ENCODE results near the gene CDC14A.

Gene CDC14A

DNA sequence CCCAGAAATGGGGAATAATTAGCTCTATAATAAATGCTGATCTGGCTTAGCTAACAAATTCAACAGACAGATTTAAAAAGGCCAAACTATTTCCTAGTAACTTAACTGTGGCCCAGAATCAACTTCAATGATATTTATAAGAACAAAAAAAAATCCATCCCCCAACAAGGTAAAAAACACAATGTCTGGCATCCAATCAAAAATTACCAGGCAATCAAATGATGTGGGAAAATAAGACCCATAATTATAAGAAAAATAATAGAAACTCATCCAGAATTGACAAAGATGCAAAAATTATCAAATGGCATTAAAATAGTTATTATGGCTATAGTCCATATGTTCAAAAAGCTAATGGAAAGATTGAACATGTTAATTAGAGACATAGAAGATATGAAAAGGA is 42.4 kb upstream of the CDC14A start:
- FAIRE-seq (no peak), DNase-seq (ENCODE audit: insufficient read length, low spot score) (no peak)
- TF ChIP-seq CTCF (IDR thresholded peaks at IDR 0.05; ENCODE audit: insufficient read depth, missing control alignments): no peak

- TF ChIP-seq CTCF (IDR thresholded peaks at IDR 0.05; ENCODE audit: insufficient read depth, missing control alignments): no peak
- DNase-seq (ENCODE audit: insufficient read length, low spot score) (no peak), FAIRE-seq (no peak)
Measured at GRCh38 chr1:100313382-100313781, 38.9 kb upstream of the CDC14A start.

GRCh38 chr1:100316622-100317021 is 35.7 kb upstream of the CDC14A start:
- no peak for DNase-seq (ENCODE audit: insufficient read length, low spot score)
- no peak for TF ChIP-seq CTCF (IDR thresholded peaks at IDR 0.05; ENCODE audit: insufficient read depth, missing control alignments)
- FAIRE-seq: no peak

DNA sequence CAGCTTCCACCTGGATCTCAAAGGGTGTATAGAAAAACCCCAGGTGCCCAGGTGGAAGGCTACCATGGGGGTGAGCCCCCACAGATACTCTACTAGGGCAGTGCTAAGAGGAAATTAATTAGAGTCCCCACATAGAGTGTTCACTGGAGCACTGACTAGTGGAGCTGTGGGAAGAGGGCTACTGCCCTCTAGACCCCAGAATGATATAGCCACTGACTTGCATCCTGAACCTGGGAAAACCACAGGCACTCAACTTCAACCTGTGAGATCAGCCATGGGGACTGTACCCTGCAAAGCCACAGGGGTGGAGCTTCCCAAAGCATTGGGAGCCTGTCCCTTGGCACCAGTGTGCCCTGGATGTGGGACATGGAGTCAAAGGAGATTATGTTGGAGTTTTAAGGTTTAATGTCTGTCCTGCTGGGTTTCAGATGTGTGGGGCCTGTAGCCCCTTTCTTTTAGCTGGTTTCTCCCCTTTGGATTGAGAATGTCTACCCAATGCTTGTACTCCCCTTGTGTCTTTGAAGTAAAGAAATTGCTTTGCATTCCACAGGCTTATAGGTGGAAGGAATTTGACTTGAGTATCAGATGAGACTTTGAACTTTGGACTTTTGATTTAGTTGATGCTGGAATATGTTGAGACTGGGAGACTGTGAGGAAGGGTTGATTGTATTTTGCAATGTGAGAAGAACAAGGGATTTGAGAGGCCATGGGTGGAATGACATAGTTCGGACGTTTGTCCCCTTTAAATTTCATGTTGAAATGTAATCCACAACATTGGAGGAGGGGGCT is 31.8 kb upstream of the CDC14A start:
- no peak for TF ChIP-seq CTCF (IDR thresholded peaks at IDR 0.05; ENCODE audit: insufficient read depth, missing control alignments)
- no peak for DNase-seq (ENCODE audit: insufficient read length, low spot score)
- FAIRE-seq: no peak

DNA sequence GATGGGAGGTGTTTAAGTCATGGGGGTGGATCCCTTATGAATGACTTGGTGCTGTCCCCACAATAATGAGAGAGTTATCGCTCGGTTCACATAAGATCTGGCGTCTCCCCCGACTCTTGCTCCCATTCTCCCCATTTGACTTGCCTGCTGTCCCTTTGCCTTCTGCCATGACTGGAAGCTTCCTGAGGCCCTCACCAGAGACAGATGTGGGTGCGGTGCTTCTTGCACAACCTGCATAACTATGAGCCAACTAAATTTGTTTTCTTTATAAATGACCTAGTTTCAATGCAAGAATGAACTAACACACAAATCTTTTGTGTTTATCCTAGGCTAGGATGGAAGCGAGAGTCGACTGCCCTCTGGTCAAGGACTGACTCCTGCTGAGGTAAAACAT is 31.2 kb upstream of the CDC14A start:
- FAIRE-seq: no peak
- TF ChIP-seq CTCF (IDR thresholded peaks at IDR 0.05; ENCODE audit: insufficient read depth, missing control alignments): no peak

DNA sequence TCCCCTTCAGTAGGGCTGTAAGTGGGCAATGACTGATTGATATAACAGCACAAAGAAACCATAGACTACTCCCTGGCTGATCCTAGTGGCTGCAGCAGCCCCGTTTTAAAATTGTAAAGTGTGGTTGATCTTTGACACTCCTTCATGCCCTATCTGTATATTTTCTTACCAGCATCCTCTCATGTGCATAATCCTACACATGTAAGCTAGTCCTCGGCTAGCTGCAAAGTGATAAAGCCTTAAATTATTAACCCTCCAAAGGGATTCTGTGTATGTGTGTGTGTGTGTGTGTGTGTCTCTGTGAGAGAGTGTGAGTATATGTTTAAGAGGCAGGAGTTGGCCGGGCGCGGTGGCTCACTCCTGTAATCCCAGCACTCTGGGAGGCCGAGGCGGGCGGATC is 30.8 kb upstream of the CDC14A start:
- no peak for TF ChIP-seq CTCF (IDR thresholded peaks at IDR 0.05; ENCODE audit: insufficient read depth, missing control alignments)
- DNase-seq (ENCODE audit: insufficient read length, low spot score): no peak
- no peak for FAIRE-seq

More for the DNA sequence above, 31.2 kb upstream of the CDC14A start:
- no peak for DNase-seq (ENCODE audit: insufficient read length, low spot score)

- TF ChIP-seq CTCF (IDR thresholded peaks at IDR 0.05; ENCODE audit: insufficient read depth, missing control alignments): no peak
- FAIRE-seq: no peak
Measured at GRCh38 chr1:100322436-100323211, 29.7 kb upstream of the CDC14A start.

More at GRCh38 chr1:100322436-100323211, 29.7 kb upstream of the CDC14A start:
- DNase-seq (ENCODE audit: insufficient read length, low spot score): no peak

Data from D721Med (cell line).